WI38 (cell line): ENCODE data around the gene CTRB2.

Experiments
- H3K4me3 ChIP-seq: 2 replicates; pipeline ENCODE4 v1.5.1; 2011; ENCODE audit warnings: low read depth, mild to moderate bottlenecking, control low read depth, low read length
- CTCF ChIP-seq: IDR thresholded peaks from 2 replicates; pipeline ENCODE4 v1.5.1; 2012; ENCODE audit warnings: low read depth, mild to moderate bottlenecking, control low read depth, low read length

Gene CTRB2

GRCh38 chr16:75195811-75196790 lies 10.9 kb downstream of the CTRB2 start:
- H3K4me3 ChIP-seq: no peak overlapping the region
- no peak for TF ChIP-seq CTCF

- TF ChIP-seq CTCF: no peak
- no peak overlapping the region for H3K4me3 ChIP-seq
Observed at GRCh38 chr16:75193730-75194444, 13.1 kb downstream of the CTRB2 start.

GRCh38 chr16:75193265-75193650 lies 13.7 kb downstream of the CTRB2 start:
- TF ChIP-seq CTCF: no peak
- H3K4me3 ChIP-seq: no peak overlapping the region

- no peak for TF ChIP-seq CTCF
- no peak overlapping the region for H3K4me3 ChIP-seq
Observed at GRCh38 chr16:75192606-75193264, 14.2 kb downstream of the CTRB2 start.

GRCh38 chr16:75189638-75190245 lies 17.2 kb downstream of the CTRB2 start:
- no peak overlapping the region for H3K4me3 ChIP-seq
- no peak for TF ChIP-seq CTCF

- TF ChIP-seq CTCF: no peak
- H3K4me3 ChIP-seq: no peak overlapping the region
Observed at GRCh38 chr16:75188832-75189477, 18.0 kb downstream of the CTRB2 start.
